RWPE1 (cell line): ENCODE results near the gene MSANTD1.

Source experiments
- CTCF ChIA-PET: fragments of 350-600 bp; sonication (Branson Sonifier 250); formaldehyde crosslinking; extraction: SDS; loops from one replicate; lab custom pipeline; 2021; lab: Yijun Ruan, JAX
- POLR2A ChIA-PET: fragments of 400-600 bp; formaldehyde crosslinking; extraction: SDS; loops from one replicate; lab custom pipeline; 2020; ENCODE audit warnings: antibody characterized with exemption; ENCODE audit not compliant: low non-redundant PET; lab: Yijun Ruan, JAX
- DNase-seq: peaks from one replicate; pipeline ENCODE4 v3.0.0; 2012; ENCODE audit warnings: low spot score
- H3K27ac ChIP-seq: fragments of 450-650 bp; 2 replicates; pipeline ENCODE4 v1.5.1; 2017
- CTCF ChIP-seq: fragments of 450-650 bp; conservative IDR thresholded peaks from 2 replicates; pipeline ENCODE4 v1.5.1; 2017; ENCODE audit warnings: low read depth, mild to moderate bottlenecking

MSANTD1 gene

GRCh38 chr4:3267576-3268394 lies 18.8 kb downstream of the MSANTD1 start:
- CTCF ChIA-PET: no interaction called here
- no peak for DNase-seq
- POLR2A ChIA-PET: no interaction called here
- no peak for TF ChIP-seq CTCF
- H3K27ac ChIP-seq: no peak overlapping the region

DNA sequence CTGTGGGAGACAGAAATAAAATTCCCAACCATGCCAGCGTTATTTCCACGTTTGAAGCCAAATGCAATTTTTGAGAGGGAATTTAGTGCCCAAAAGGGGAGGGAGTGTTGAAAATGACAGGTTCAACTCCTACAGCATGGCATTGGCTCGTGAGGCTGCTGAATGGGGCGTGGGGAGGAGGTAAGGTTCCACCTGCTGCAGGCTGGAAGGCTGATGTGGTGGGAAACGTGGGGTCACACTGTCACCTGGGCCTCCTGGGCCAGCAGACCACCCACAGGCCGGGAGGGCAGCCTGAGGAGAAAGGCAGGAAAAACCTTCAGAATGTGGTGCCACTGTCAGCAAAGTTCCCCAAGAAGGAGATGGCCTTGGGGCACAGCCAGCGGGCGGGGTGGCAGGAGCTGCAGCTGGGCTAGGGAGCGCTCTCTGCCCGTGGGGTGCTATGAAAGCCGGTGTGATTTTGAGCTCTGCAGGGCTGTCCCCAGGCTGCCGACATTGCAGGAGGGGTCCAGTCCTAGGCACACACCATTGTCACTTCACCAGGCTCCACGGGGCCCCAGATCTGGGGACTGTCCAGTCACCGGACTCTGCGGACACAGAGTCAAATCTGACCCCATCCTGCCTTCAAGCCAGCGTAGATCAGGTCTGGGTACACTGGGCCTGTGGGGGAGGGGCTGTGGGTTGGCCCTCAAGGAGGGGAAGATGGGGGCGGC lies 19.6 kb downstream of the MSANTD1 start:
- H3K27ac ChIP-seq: no peak overlapping the region
- no peak for DNase-seq
- POLR2A ChIA-PET: no interaction called here
- CTCF ChIA-PET: no interaction called here
- no peak for TF ChIP-seq CTCF

GRCh38 chr4:3269105-3269927 lies 20.4 kb downstream of the MSANTD1 start:
- no peak for TF ChIP-seq CTCF
- ChIA-PET POLR2A (no interaction called here), CTCF (no interaction called here)
- no peak for DNase-seq
- no peak overlapping the region for H3K27ac ChIP-seq

DNA sequence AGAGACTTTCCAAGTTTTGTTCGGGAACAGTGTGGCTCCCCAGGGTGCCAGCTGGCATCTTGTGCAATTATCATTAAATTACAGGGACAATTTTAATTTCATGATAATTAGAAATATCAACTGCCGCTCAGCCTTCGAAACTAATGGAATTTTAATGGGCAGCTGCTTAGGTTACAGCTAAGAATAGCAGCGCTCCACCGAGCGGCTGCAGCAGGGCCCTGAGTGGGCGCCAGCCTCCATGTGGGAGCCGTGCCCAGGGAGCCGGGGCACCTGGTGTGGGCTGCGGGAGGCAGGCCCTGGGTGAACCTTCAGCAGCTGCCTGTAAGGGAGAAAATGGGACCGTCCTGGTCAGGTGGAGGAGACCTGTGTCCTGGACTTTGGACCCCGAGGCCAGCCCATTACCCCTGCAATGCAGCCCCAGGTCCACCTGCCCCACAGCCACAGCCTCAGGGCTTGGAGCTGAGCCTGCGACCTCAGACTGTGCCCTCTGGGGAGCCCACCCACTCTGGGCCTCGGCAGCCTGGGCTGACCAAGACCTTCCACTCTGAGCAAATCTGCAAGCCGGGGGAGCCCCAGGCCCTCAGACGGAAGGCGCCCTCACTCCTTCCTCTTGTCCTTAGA lies 21.1 kb downstream of the MSANTD1 start:
- TF ChIP-seq CTCF: no peak
- CTCF ChIA-PET: no interaction called here
- no peak overlapping the region for H3K27ac ChIP-seq
- POLR2A ChIA-PET: no interaction called here
- no peak for DNase-seq

DNA sequence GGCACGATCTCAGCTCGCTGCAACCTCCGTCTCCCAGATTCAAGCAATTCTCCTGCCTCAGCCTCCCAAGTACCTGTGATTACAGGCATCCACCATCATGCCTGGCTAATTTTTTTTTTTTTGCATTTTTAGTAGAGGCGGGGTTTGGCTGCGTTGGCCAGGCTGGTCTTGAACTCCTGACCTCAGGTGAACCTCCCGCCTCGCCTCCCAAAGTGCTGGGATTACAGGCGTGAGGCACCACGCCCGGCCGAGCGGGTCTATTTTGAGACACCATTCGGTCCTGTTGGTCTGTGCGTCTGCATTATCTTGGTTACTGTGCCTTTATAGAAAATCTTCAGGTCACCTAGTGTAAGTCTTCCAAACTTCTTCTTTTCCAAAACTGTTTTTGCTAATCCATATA lies 22.2 kb downstream of the MSANTD1 start:
- no peak overlapping the region for H3K27ac ChIP-seq
- no peak for DNase-seq
- ChIA-PET CTCF (no interaction called here), POLR2A (no interaction called here)
- no peak for TF ChIP-seq CTCF

- no peak overlapping the region for H3K27ac ChIP-seq
- TF ChIP-seq CTCF: no peak
- ChIA-PET POLR2A (no interaction called here), CTCF (no interaction called here)
- no peak for DNase-seq
These were observed 28.0 kb downstream of the MSANTD1 start for GRCh38 chr4:3276986-3277385.
